Measurements from ENCODE around the gene CAMKK2.

DNA sequence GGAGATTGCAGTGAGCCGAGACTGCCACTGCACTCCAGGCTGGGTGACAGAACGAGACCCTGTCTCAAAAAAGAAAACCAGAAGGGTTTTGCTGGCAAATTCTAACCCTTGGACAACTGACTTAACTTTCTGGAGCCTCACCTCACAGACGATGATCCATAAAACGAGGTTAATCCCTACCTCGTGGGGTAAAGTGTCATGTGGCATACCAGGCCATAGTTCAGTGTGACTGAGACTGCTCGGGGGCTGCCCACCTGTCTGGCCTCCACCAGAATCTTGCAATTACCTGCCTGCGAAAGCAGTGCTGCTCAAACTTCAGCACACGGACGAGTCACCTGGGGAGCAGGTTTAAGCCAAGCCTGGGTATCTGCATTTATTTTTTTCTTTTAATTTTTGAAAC is 59.7 kb downstream of the CAMKK2 start:
- TF ChIP-seq SPI1 (IDR thresholded peaks at IDR 0.05; ENCODE audit: low read depth, low read length) (no peak), POLR2AphosphoS5 (IDR thresholded peaks at IDR 0.05; ENCODE audit: low read depth, low read length) (no peak), POLR2A (IDR thresholded peaks at IDR 0.05; ENCODE audit: low read depth, low read length) (no peak), TAF1 (IDR thresholded peaks at IDR 0.05; ENCODE audit: low read depth, low read length) (no peak)
